Loucy (cell line): Measurements from ENCODE around the gene PRM3.

Source experiments
- CTCF ChIP-seq: fragments of 200-600 bp; sonication (generic); conservative IDR thresholded peaks from 2 replicates; pipeline ENCODE4 v1.5.1; 2014; ENCODE audit warnings: mild to moderate bottlenecking, antibody characterized with exemption, low read length
- EZH2phosphoT487 ChIP-seq: fragments of 200-600 bp; IDR thresholded peaks from 2 replicates; pipeline ENCODE4 v1.6.1; 2018; ENCODE audit warnings: antibody characterized with exemption, mild to moderate bottlenecking, moderate library complexity, borderline replicate concordance

GRCh38 chr16:11299865-11300559, 26.6 kb upstream of the PRM3 start:
- TF ChIP-seq CTCF (no peak), EZH2phosphoT487 (no peak)
